Measurements from ENCODE around the gene WNT11. TPM values are rescaled to one million over a fixed set of nuclear protein-coding genes. Genes with fewer than 3 reads are reported as not detected.
A peak's percentile ranks its signal among the peaks of the same experiment; 100 is the strongest.

The WNT11 gene
- total RNA-seq, 8 experiments from 2014 or later, result 0.18 to 9.3 (median 3.0) TPM

DNA sequence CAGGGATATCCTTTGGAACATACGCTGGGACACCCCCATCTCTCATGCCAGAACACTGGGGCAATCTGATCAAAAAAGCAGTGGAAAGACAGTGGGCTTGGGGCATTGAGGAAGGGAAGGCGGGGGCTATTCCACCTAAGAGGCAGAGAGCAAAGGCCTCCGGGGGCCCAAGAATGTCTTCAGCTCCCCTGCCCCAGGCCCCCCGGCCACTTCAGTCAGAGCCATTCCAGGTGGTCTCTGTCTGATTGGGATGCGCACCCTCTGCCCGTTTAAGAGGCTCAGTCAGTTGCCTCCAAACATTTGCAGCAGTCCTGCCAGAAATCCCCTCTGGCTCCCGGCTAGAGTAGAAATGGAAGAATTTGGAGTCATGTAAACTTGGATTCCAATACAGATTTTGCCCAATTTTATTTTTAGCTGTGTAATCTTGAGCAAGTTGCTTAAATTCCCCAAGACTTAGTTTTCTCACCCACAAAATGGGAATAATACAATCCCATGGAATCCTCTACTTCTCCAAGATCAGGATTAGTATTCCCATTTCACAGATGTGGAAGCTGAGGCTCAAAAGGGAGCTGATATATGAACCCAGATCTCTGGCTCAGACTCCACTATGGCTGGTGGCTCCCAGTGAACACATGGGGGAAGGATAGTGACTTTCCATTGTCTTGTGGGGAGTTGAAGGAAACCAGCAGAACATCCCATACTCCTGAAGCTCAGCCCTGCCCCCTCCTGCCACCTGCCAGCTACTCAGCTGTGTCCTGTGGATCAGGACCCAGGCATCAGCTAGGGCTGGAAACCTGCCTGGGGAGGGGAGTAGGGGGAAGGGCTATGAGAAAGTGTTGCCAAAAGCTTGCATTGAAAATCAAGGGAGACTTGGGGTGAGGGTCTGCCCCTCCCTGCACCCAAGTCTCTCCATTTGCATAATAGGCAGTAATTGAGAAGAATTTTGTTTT, 6.1 kb upstream of the WNT11 start:
- in situ Hi-C loops (cut with MboI; ENCODE audit: low pct_unique_long_range_greater_than_20kb in 2 of 9, low sequenced_read_pairs in 9 of 9, unreplicated experiment in 9 of 9), result loop anchor here in 3 of 9 experiments (10.0 to 25.0 kb wide), 2 partner anchors 100 to 102 kb away; no protein-coding TSS in a partner anchor
- no peak for ATAC-seq (replicated peaks in 6 of 8)
- Histone ChIP-seq H3K27ac (no peak overlapping the region), H3K4me3 (no peak overlapping the region), H3K4me1 (replicated peaks in 1 of 2) (peaks cover 9 to 22% of the 10 kb centered on the region in 2 donors)
- WGBS, 10 experiments, result 41 to 100% (median 79%) methylated on average over 1 to 5 of the region's 7 CpGs; no CpG with 5 or more reads in 4 of the 10 experiments

DNA sequence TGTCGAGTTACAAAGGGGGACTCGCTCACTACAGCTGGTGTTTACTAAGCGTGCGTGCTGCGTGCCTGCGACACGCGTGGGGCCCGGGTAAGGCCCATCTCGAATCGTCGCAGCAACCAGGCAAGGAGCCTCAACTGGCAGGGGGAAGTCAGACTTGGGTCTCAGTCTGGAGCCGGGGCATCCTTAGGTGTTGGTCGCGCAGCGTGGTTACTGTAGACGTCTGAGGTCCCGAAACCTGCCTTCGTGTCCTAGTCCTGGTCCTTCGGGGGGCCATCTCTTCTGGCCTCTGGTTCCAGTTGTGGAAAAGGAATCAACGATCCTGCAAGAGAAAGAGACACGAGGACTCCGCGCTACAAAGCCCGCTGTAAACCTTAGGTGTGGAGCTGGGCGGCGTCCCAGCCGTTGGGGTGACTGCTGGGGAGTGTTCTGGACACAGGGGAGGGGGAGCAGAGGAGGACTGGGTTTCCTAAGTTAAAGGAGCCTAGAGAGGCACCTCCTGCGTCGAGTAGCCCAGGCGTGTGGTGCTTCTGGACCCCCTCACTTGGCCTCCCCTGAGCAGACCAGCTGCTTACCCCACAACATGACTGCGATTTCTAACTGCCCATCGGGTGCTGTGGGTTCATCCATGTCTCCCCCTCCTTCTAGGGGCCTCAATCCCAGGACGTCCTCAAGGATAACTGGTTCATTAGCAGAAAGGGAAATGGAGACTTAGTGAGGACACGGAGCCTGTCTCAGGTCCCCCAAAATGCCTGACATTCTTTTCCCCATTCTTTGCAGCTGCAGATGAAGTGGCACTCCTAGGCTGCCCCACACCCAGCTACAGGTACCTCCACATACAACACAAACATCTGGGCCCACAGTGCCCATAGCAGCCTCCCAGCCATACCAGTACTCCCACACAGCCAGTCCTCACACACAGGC, 4.9 kb upstream of the WNT11 start:
- peak overlapping the region; percentile 31 to 50 (median 42) for H3K4me3 ChIP-seq
- no peak overlapping the region for H3K27ac ChIP-seq
- WGBS, 10 experiments, result 11 to 80% (median 27%) methylated on average over 1 to 3 of the region's 35 CpGs; no CpG with 5 or more reads in 6 of the 10 experiments
- H3K4me1 ChIP-seq (replicated peaks in 1 of 2), result peaks cover 0 to 14% of the 10 kb centered on the region in 2 donors
- in situ Hi-C loops (cut with MboI; ENCODE audit: low pct_unique_long_range_greater_than_20kb in 2 of 9, low sequenced_read_pairs in 9 of 9, unreplicated experiment in 9 of 9), result loop anchor here in 3 of 9 experiments (10.0 to 25.0 kb wide), 2 partner anchors 101 to 104 kb away; no protein-coding TSS in a partner anchor
- no peak for ATAC-seq (replicated peaks in 6 of 8)

DNA sequence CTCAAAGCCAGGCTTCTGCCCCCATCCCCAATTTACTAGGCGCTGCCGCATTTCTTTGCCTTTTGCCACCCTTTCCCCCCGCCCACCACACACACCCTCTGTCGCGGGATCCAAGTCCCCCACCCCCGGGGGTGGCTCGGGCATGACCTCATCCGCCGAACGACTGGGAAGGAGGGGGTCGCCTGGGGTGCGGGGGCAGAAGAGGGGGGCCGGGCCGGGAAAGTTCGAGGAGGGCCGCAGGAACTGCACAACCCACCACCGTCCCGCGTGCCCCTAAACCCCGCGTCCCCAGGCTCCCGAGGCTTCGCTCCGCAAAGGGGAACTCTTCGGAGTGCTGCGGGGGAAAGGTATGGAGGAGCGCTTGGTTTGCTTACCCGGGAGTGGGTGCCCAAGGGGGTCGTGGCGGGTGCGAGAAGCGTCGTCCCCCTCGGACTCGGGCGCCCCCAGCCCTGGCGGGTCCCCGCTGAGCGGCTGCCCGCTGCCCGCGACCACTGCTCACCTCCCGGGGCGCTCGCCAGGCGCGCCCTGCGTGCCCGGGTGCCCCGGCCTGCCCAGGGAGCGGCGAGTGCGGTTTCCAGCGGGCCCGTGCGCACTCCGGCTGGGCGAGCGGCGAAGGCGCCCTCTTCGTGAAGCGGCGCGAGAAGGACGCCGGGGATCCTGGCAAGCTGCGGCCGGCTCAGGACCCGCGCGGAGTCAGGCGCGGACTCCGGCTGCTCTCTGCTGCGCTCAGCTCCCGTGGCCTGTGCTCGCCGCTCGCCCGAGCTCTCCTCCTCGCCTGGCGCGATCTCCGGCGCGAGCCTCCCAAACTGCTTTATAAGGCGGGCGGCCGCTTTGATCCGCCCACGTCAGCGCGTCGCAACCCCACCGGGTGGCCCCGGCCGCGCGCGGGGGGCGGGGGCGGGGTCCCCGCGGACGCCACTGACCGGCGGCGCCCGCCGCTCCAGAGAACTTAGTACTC, 4.0 kb upstream of the WNT11 start:
- H3K27ac ChIP-seq, result no peak overlapping the region
- ATAC-seq (replicated peaks in 6 of 8), result peak; percentile 18 to 53 (median 49)
- peak overlapping the region; percentile 31 to 50 (median 42) for H3K4me3 ChIP-seq
- in situ Hi-C loops (cut with MboI; ENCODE audit: low pct_unique_long_range_greater_than_20kb in 2 of 9, low sequenced_read_pairs in 9 of 9, unreplicated experiment in 9 of 9), result loop anchor here in 3 of 9 experiments (10.0 to 25.0 kb wide), 2 partner anchors 102 to 105 kb away; no protein-coding TSS in a partner anchor
- H3K4me1 ChIP-seq (replicated peaks in 1 of 2), result peaks cover 0 to 10% of the 10 kb centered on the region in 2 donors
- WGBS, 10 experiments, result 11% methylated on average over 9 of the region's 111 CpGs; no CpG with 5 or more reads in 9 of the 10 experiments

DNA sequence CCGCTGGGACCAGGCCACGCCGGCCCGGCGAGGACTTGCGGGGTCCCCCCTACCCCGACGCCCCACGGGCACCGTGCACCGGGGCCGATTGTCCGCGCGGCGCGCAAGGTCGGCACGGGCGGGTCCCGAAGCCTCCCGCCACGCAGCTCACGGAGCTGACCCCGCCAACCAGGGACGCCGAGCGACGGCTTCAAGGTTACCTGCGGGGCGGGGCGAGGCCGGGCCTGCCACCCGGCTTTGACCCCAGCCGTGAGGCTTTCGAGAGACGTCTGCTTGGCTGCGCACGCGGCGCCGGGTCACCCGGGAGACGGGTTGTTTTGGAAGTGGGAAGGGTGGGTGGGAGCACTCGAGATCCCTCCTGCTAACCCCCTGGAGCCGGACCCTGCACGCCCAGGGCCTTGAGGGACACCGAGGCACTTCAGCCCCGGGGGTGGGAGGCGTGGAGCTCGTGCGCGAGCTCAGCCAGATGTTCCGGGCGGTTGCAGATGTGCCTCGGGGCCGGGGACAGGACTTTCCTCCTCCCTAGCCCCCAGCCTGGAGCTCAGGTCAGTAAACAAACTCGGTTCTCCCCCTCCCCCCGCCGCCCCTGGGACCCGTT, 3.2 kb upstream of the WNT11 start:
- ATAC-seq (replicated peaks in 6 of 8), result peak in 2 of 8 experiments; percentile 1 to 2
- WGBS, 10 experiments, result no CpG with 5 or more reads among the region's 61 CpGs
- H3K4me3 ChIP-seq, result peak overlapping the region; percentile 31 to 50 (median 42)
- H3K27ac ChIP-seq, result no peak overlapping the region
- H3K4me1 ChIP-seq (replicated peaks in 1 of 2), result peaks cover 0 to 10% of the 10 kb centered on the region in 2 donors
- in situ Hi-C loops (cut with MboI; ENCODE audit: low pct_unique_long_range_greater_than_20kb in 2 of 9, low sequenced_read_pairs in 9 of 9, unreplicated experiment in 9 of 9), result loop anchor here in 2 of 9 experiments (25.0 kb wide), 1 partner anchor 103 kb away; no protein-coding TSS in a partner anchor

DNA sequence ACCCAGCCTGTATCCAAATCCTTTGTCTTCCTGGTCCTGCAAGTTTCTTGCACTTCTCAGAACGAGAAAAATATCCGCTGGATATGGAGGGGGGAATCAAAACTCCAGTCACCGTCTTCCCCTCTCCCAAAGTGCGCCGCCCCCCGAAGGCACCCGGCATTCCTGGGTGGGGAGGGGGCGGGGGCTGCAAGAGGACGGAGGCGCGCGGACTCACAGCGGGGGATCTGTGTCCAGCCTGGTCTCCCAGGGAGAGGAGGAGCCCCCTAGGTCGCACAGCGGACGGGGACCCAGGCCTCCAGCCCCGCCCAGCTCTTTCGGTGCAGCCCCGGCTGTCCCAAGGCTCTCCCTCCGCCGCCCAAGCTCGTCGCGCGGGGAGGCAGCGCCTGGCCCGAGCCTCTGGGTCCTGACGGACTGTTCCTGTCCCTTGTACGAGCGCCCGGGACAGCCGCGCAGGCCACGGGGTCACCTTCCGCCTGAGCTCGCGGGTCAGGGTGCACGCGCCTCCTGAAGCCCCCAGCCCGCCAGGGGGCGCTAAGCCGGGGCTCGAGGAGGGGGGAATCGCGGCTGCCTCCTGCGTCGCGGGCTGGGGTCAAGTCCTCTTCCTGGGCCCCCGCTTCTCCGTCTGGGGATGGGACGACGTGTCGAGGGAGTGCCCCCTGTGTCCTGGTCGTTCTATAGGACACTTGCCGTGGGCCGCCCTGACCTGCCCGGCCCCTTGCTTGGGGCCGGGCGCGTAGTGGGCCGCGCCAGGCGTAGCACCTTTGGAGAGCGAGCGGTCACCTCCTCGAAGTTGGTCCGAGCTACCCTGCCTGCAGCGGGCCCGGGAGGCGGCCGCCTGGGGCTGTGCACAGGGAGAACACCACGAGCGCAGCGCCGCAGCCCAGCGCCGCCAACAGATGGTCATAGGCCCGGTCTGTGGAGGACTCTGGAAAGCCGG, 2.4 kb upstream of the WNT11 start:
- H3K27ac ChIP-seq, result no peak overlapping the region
- H3K4me3 ChIP-seq, result peak overlapping the region; percentile 31 to 50 (median 42)
- in situ Hi-C loops (cut with MboI; ENCODE audit: low pct_unique_long_range_greater_than_20kb in 2 of 9, low sequenced_read_pairs in 9 of 9, unreplicated experiment in 9 of 9), result loop anchor here in 2 of 9 experiments (25.0 kb wide), 1 partner anchor 104 kb away; no protein-coding TSS in a partner anchor
- WGBS, 10 experiments, result 0 to 13% (median 0%) methylated on average over 3 of the region's 79 CpGs; no CpG with 5 or more reads in 7 of the 10 experiments
- ATAC-seq (replicated peaks in 6 of 8), result peak; percentile 11 to 31 (median 22)
- peaks cover 0 to 10% of the 10 kb centered on the region in 2 donors for H3K4me1 ChIP-seq (replicated peaks in 1 of 2)

DNA sequence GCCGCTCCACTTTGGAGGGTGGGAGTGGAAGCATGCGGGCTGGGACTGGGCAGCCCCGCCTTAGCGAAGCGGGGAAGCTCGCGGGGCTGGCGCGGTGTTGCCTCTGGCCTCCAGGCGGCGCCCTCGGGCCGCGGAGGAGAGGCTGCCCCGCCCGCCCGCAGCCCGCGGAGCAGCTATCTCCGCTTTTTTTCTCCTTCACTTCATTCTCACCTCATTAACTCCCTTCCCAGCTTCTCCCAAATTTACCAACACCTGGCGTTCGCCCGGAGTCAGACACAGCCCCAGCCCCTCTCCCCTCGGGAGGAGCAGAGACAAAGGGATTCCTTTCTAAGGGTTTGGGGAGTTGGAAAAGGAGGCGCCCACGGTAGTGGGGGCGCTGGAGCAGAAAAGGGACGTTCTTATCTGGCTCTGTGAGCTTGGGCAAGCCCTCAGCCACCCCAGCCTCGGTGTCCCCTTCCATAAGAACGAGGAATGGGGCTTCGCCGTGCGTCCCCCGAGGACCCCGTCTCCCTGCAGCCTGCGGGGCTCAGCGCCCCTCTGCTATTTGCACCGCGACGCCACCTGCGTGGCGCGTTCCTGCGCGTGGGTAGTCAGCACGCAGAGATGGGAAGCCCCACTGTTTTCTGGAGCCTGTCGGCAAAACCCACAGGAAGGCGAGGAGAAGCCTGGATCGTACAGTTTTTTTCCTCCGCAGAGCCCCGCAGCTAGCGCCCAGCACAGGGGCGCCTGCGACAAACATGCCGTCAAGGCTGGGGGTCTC, 1.5 kb upstream of the WNT11 start:
- peak; percentile 35 to 57 (median 42) for ATAC-seq (replicated peaks in 6 of 8)
- WGBS, 10 experiments, result 0 to 32% (median 9%) methylated on average over 4 to 20 of the region's 55 CpGs; no CpG with 5 or more reads in 5 of the 10 experiments
- Histone ChIP-seq H3K4me3 (peak overlapping the region; percentile 16 to 50 (median 42)), H3K27ac (no peak overlapping the region), H3K4me1 (replicated peaks in 1 of 2) (peaks cover 0 to 10% of the 10 kb centered on the region in 2 donors)
- in situ Hi-C loops (cut with MboI; ENCODE audit: low pct_unique_long_range_greater_than_20kb in 2 of 9, low sequenced_read_pairs in 9 of 9, unreplicated experiment in 9 of 9), result loop anchor here in 2 of 9 experiments (25.0 kb wide), 1 partner anchor 104 kb away; no protein-coding TSS in a partner anchor

DNA sequence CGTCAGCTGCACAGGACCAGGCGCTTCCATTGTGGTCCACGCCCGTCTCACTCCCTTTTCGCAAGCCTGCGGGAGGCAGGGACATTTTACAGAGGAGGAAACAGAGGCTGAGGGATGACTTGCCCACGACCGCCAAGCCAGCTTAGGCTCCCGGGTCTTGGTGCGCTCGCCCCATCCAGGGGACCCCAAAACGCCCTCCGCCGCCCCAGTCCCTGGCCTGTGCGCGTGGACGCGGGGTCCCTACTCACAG, 300 bp downstream of the WNT11 start:
- ATAC-seq (replicated peaks in 6 of 8), result peak in 3 of 8 experiments; percentile 0
- Histone ChIP-seq H3K4me3 (peak overlapping the region; percentile 31 to 38 (median 33)), H3K27ac (no peak overlapping the region), H3K4me1 (replicated peaks in 1 of 2) (peaks cover 0 to 10% of the 10 kb centered on the region in 2 donors)
- WGBS, 10 experiments, result 20 to 97% methylated on average over 2 to 3 of the region's 18 CpGs; no CpG with 5 or more reads in 8 of the 10 experiments
- in situ Hi-C loops (cut with MboI; ENCODE audit: low pct_unique_long_range_greater_than_20kb in 2 of 9, low sequenced_read_pairs in 9 of 9, unreplicated experiment in 9 of 9), result loop anchor here in 2 of 9 experiments (25.0 kb wide), 1 partner anchor 106 kb away; no protein-coding TSS in a partner anchor

DNA sequence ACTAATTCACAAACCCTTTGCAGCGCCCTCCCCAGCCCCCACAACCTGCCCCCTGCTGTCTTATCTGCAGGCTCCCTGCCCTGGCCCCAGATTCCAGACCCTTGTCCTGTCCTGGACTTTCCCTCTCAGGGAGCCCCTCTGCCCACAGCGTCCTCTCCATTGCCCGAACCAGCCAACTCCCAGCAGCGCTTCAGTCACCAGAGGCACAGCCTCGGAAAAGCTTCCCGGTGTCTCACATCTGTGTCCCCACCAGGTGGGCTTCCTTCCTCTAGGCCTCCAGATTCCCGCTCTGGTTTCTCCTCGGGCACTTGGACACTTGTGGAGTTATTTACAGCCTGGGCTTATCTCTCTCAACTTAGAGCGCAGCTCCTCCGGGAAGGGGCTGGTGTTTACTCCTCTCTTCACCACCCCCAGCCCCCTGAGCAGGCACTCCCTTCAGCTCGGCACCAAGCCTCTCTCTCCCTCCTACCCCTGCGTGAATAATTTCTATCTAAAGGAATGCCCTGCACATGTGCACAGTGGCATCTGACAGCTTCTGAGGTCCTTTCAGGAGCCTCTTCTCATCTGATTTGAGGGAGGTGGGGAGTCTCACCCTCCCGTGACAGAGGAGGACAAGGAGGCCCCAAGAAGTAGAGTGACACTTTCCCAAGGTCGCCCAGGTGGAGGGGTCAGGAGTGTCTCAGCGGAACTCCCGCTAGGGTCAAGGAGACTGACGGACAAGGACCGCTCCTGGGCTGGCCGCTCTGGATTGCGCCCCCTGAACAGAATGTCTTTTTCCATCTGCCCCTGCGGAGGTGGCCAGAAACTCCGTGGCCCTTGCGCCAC, 838 bp downstream of the WNT11 start:
- Histone ChIP-seq H3K4me1 (replicated peaks in 1 of 2) (peaks cover 0 to 10% of the 10 kb centered on the region in 2 donors), H3K27ac (no peak overlapping the region), H3K4me3 (peak overlapping the region in 3 of 5 donors; percentile 31 to 38 (median 33))
- ATAC-seq (replicated peaks in 6 of 8), result no peak
- WGBS, 10 experiments, result 16 to 90% (median 20%) methylated on average over 1 to 8 of the region's 23 CpGs; no CpG with 5 or more reads in 3 of the 10 experiments
- in situ Hi-C loops (cut with MboI; ENCODE audit: low pct_unique_long_range_greater_than_20kb in 2 of 9, low sequenced_read_pairs in 9 of 9, unreplicated experiment in 9 of 9), result loop anchor here in 2 of 9 experiments (25.0 kb wide), 1 partner anchor 107 kb away; no protein-coding TSS in a partner anchor

DNA sequence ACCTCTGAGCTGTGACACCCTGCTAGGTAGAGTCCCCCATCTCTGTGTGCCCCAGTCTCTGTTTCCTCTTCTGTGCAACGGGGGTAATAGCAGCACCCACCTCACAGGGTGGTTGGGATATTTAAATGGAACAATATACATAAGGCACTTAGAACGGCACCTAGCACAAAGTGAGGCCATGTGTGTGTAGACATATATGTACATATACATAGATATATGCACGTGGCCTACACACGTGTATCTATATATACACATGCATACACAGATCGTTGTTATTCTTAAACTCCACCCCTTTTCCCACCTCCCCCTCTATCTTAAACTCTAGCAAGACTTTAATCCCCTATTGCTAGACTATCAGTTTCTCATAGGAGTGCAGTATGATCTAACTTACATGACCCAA, 2.4 kb downstream of the WNT11 start:
- peaks cover 0 to 10% of the 10 kb centered on the region in 2 donors for H3K4me1 ChIP-seq (replicated peaks in 1 of 2)
- no peak overlapping the region for H3K27ac ChIP-seq
- ATAC-seq (replicated peaks in 6 of 8), result peak in 1 of 8 experiments; percentile 39
- in situ Hi-C loops (cut with MboI; ENCODE audit: low pct_unique_long_range_greater_than_20kb in 2 of 9, low sequenced_read_pairs in 9 of 9, unreplicated experiment in 9 of 9), result loop anchor here in 2 of 9 experiments (25.0 kb wide), 1 partner anchor 108 kb away; no protein-coding TSS in a partner anchor
- H3K4me3 ChIP-seq, result no peak overlapping the region
- 0 to 52% (median 26%) methylated on average over 1 to 5 of the region's 5 CpGs; no CpG with 5 or more reads in 5 of the 10 experiments for WGBS, 10 experiments
